HG03103 (cell line): ENCODE measurements around the gene KATNAL2.

ENCODE experiments used
- ATAC-seq: cut with Tn5 transposase; IDR thresholded peaks from one replicate; pipeline ENCODE4 v1.9.1; 2021; ENCODE audit warnings: low read depth; ENCODE audit not compliant: unreplicated experiment

KATNAL2 gene

DNA sequence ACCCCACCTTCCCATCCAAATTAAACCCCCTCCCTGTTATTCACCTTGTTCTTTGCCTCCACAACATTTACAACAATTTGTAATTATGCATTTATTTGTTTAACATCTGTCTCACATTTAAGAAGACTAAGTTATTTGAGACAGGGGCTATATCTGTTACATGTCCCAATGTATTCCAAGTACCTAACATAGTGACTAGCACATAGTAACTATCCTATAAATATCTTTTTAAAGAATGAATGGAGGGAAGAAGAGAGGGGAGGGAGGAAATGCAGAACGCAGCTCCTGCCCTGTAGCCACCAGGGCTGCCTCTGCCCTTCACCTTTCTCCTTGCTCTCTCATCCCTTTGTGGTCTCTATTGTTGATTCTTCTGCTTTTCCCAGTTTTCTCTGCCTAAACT is 192.3 kb downstream of the KATNAL2 start:
- ATAC-seq, result no peak

DNA sequence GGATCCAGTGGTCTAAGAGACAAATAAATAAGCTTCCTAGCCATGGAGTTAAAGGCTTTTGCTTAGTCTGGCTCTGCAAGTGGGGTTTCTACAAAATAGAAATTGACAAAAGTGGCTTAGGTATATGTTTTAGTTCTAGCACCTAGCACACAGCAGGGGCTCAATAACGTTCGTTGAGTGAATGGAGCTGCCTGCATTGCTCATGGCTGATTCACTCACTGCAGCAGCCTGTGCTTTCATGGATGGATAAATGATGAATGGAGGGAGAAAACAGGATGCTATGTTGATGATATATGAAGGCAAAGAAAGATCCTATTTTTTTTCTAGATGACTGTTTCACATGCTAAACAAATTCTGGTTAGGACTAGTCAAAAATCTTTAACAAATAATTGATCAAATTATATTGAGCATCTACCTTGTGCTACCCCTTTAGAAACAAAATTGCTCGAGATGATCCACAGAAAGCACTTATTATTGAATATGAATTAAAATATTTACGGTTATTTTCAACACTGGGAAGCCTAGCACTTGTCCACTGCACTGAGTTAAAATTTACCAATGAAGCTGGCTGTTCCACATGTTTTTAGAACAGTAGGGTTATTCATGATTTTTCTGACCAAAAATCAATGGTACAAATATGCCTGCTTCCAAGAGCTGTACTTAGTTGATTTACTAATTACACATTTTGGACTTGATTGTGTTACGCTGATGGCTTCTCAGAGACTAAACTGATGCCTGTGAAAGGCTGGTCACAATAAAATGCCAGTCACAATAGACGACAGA is 193.3 kb downstream of the KATNAL2 start:
- ATAC-seq, result no peak

DNA sequence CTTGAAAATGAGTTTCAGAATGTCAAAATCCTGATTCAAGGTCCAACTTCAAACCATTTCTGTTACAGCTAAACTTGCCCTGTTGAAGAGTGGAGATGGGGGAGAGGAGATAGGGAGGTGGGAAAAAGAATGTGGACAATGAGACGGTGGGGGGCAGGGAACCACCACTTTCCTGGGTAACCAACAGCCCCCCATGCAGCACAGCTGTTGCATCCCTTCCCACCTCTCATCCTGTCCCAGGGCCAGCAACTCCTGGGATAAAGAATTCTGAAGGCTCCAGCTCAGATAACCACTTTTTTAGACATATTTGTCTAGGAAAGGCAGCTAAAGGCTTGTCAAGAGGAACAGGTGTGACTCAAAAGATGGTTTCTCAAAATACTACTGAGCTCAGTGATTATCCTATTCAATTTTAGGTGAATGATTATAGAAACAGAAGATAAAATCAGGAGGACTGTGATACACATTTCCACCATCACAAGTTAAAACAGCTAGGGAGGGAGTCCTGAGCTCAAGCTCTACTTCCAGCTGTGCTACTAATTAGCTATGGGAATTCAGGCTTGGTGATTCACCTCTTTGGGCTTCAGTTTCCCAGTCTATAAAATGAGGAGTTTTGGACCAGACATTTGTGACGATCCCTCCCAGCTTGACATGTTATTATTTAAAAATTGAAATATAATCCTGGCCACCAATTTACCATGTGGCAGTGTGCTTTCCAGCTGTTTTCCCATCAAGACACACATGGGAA is 196.6 kb downstream of the KATNAL2 start:
- no peak for ATAC-seq

DNA sequence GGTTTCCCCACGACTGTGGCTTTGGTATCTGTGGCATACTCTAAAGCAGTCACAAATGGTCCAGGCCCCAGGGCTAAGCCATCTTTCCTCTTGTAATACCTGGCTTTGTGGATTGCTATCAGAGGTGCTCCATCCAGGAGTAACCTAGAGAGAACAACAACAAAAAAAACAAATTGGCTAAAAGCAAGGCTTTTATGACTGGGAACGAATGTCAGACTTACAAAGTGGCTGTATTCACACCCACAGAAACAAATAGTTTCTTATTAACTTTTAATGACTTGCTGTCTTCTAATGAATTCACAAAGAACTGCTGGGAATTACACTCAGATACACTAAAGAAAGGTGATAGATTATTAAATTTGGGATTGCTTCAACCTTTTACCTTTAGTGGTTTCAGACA is 197.8 kb downstream of the KATNAL2 start:
- ATAC-seq, result no peak

DNA sequence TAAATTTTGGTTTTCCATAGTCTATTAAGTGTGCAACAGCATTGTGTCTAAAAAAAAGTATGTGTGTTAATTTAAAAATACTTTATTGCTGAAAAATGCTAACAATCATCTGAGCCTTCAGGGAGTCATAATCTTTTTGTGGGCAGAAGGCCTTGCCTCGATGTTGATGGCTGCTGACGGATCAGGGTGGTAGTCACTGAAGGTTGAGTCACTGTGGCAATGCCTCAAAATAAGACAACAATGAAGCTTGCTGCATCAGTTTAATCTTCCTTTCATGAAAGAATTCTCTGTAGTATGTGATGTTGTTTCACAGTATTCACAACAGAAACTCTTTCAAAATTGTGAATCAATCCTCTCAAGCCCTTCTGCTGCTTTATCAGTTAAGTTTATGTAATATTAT is 201.6 kb downstream of the KATNAL2 start:
- ATAC-seq, result no peak

DNA sequence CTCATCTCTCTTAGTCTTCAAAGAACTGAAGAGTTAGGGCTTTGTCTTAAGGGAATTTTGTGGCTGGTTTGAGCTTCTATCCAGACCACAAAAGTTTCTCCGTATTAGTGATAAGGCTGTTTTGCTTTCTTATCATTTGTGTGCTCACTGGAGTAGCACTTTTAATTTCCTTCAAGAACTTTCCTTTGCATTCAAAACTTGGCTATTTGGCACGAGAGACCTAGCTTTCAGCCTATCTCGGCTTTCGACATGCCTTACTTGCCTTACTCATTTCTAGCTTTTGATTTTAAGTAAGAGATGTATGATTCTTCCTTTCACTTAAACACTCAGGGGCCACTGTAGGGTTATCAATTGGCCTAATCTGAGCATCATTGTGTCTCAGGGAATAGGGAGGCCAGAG is 203.0 kb downstream of the KATNAL2 start:
- peak; percentile 90 for ATAC-seq

DNA sequence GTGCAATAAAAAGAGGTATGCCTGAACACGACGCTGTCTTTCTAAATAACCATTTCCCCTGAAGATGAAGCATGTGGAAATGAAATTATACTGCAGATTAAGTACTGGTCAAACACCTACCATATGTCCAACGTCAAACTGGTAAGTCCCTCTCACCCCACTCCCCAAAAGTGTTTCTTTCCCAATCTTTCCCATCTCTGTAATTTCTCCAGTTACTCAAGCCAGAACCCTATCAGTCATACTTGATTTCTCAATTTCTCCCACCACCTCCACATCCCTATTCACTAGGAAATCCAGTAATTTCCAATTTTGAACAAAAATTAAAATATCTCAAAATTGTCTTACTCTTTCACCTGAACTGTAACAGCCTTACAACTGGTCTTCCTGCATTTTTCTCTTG is 203.7 kb downstream of the KATNAL2 start:
- ATAC-seq, result no peak

DNA sequence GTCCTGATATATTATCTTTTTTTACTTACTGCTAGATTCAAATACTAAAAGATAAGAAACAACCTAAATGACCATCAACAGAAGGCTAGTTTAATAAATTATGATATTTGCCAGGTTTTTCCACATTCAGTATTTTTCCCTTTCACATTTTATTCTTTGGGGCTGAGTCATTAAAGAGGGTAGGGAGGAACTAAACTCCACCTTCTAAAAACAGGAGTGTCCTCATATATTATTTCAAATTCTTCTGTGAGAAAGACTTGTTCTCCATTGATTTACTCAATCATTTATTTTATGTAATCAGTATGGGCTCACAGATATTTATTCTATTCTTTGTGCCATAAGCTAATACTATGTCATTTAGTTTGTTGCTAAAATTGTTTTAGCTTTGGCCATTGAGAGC is 223.9 kb downstream of the KATNAL2 start:
- no peak for ATAC-seq

DNA sequence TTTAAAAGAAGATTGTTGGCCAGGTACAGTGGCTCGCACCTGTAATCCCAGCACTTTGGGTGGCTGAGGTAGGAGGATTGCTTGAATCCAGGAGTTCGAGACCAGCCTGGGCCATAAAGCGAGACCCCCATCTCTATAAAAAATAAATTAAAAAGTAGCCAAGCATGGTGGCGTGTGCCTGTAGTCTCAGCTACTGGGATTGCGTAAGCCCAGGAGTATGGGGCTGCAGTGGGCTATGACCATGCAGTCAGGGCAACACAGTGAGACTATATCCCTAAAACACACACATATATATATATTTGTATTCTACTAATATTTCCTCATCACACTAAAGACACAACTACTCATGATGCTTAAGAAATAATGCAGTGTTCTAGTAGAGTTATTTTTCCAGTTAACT is 225.8 kb downstream of the KATNAL2 start:
- no peak for ATAC-seq

DNA sequence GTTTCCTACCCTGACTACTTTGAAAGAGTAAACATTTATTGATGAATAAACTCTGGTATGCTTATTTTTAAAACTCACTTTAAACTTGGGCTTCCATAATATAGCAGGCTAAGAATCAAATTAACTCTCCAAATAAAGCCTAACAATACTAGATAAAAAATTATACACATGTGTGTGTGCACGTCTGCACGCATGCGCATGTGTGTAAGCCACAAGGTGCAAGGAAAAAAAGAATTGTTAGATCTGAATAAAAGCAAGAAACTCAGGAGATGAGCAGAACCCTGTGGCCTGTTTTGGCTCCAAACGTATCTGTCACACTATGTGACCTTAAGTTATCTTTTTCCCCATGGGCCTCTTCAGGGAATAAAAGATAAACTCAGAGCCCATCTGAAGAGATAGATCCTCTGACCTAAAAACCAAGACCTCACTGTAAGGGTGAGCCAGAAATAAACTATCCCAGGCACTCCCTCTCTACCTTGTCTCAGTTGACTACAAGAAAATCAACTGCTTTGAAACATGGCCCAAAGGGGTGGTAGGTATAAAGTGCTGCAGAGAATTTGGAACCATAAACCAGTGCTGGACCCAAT is 226.6 kb downstream of the KATNAL2 start:
- no peak for ATAC-seq

DNA sequence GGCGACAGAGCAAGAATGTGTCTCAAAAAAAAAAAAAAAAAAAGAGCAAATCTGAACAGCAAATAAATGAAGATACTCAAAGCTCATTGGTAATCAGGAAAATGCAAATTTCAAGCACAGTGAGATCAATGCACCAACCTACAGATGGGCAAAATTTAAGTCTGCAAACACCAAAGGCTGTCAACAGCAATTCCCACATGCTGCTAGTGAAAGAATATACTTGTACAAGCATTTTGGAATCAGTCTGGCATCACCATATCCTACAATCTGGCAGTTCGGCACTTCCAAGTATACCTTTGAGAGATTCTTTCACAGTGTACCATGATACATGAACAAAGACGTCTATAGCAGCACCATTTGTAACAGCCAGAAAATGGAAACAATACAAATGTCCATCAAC is 228.8 kb downstream of the KATNAL2 start:
- ATAC-seq, result no peak

DNA sequence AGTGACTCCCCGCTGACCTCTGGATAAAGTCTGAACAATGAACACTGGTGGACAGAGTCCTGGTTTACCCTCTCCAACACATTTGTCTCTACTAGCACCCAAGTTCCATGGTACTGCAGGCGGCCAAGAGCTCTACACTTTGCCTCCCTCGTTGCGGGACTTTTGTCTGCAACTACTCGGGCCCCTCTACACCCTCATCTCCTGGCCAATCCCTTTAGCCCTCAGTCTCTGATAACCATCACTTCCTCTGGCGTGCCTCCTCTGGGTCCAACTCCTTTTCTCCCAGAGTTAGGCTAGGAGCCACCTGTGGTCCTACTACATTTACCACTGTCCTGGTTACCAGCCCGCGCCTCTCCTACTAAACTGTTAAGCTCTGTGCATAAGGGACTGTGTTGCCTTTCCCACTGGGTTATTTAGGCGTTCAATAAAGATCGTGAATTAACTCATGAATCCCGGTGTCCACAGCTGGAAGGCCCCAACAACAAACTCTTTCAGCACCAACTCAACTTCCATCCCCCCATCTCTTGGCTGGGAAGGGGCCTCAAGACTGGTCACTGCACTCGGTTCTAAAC is 232.1 kb downstream of the KATNAL2 start:
- ATAC-seq, result no peak

DNA sequence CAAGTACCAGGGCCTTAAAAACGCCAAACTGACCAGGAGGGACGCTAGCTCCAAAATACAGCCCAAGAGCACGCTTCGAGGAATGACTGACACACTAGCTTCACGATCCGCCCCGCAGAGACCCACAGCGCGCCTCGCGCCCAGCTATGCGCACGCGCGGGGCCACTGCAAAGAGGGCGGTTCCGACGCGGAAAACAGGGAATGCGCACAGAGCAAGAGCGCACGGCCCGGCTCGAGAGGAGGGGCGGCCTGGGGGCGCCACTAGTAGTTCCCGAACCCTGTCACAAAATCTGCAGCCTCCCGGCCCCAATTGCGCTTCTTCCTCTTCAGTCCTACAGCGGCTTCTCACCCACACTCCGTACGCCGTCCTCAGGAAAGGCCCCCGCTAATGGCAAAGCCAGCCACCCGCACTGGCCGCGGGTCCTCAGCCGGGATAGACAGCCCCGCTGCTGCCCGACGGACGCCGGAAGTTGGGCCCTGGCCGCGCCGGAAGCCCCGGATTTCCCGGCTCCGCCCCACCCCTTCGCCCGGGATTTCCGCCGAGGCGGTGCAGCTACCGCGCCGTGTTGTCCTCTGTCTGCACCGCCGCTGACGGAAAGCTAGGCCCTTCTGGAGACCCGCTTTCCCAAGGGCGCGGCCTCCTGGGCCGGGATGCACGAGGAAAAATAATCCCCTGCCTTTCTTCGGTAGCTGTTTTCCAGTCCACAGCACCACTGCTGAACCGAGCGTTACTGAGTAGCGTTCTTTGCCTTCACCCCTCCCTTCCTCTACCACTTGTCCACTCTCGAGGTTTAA is 232.8 kb downstream of the KATNAL2 start, which contains the start of gene HDHD2:
Gene HDHD2, minus strand, starts transcription at position 472 of the 795 bp plus-strand sequence. CDS start 14,061 bp downstream, outside the sequence.
- peak; percentile 87 for ATAC-seq

DNA sequence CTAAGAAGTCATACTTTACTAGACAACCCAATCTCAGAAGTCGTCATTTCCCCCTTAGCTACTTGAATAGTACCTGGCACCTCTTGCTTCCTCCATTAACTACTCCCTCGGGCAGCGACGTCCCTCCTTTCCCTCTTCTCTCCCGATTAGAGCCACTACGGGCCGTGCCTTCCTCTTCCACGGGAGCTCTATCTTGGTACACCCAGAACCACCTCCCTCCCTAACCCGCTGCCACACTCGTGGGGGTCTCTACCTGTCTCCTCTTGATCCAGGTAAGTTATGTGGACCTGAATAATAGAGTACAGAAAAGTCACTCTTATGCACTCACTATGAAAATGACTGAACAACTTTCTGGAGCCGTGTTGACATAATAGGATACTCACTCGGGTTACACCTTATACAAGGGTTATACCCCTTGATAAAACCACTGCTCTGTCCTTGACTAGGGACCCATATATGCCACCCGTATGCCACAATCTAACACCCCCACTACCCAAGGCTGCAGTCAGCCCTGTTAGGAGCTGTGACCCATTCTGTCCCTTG is 233.5 kb downstream of the KATNAL2 start:
- ATAC-seq, result peak; percentile 10

DNA sequence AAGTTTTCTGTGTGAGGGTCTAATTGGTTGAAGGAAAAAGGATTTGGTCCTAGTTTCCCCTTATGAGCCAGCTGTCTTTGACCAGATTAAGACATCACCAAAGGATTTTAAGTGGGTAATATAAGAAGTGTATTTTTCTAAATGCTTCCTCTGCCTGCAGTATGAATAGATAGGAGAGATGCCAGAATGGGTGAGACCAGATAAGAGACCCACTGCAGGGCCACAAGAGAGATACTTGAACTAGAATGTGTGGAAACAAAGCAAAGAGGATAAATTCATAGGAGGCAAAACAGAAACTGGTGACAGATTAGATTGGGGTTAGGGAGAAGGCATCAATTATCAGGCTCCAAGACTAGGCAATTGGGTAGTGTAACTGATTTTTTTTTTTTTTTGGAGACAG is 234.0 kb downstream of the KATNAL2 start:
- no peak for ATAC-seq
